WI38 (cell line): ENCODE measurements around the gene MPST.
"Not testable (repeated sequence)": the region's sequence is repeated elsewhere in the genome, so short reads cannot be mapped to it uniquely, and the experiment has no call there.

Experiments used
- H3K4me3 ChIP-seq: 2 replicates; pipeline ENCODE4 v1.5.1; 2011; ENCODE audit warnings: low read depth, mild to moderate bottlenecking, control low read depth, low read length
- TF ChIP-seq, protein P1 (sequence below): IDR thresholded peaks from 2 replicates; pipeline ENCODE4 v1.5.1; 2012; ENCODE audit warnings: low read depth, mild to moderate bottlenecking, control low read depth, low read length

MPST gene

DNA sequence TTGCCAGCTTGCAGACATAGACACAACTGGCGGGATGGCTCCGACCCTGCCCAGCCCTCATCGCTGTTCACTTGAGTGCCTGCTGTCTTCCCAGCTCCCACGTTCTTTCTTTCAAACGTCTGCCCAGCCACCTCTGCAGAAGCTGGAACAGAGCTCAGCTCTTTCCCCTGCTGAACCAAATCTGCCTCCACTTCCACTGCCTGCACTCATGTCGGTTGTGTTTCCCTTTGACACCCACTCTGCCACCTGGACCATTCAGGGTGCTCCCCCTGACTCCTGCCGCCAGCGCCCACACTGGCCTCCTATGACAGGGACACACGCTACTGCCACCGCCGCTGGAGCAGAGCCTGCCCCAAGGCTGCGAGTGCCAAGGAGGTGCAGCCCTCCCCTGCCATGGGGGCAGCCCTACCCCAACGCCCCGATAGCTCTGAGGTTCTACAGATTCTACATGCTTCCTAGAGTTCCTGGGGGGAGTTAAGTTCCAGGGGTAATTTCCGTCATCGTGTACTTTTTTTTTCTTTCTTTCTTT, 38.2 kb upstream of the MPST start:
- TF ChIP-seq, protein P1, sequence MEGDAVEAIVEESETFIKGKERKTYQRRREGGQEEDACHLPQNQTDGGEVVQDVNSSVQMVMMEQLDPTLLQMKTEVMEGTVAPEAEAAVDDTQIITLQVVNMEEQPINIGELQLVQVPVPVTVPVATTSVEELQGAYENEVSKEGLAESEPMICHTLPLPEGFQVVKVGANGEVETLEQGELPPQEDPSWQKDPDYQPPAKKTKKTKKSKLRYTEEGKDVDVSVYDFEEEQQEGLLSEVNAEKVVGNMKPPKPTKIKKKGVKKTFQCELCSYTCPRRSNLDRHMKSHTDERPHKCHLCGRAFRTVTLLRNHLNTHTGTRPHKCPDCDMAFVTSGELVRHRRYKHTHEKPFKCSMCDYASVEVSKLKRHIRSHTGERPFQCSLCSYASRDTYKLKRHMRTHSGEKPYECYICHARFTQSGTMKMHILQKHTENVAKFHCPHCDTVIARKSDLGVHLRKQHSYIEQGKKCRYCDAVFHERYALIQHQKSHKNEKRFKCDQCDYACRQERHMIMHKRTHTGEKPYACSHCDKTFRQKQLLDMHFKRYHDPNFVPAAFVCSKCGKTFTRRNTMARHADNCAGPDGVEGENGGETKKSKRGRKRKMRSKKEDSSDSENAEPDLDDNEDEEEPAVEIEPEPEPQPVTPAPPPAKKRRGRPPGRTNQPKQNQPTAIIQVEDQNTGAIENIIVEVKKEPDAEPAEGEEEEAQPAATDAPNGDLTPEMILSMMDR: no peak
- H3K4me3 ChIP-seq: no peak overlapping the region

DNA sequence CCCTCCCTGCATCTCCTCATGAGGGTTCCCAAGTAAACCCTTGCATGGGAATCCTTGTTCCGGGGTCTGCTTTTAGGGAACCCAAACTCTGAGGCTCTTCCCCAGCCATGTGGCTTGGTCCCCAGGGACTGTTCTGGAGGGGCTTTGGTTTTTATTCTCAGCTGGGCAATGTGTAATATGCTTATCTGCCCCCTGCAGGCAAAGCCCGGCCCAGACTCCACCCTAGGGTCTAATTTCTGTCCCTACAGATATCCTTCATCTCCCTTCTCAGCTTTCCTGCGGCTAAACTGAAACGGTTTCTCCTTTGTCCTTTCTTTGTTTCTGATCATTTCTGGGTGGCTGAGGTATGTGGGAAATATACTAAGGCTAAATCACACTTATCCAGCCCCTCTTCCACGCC, 37.4 kb upstream of the MPST start:
- TF ChIP-seq, protein P1: no peak; the same call in 1 of the 2 replicates
- no peak overlapping the region for H3K4me3 ChIP-seq

DNA sequence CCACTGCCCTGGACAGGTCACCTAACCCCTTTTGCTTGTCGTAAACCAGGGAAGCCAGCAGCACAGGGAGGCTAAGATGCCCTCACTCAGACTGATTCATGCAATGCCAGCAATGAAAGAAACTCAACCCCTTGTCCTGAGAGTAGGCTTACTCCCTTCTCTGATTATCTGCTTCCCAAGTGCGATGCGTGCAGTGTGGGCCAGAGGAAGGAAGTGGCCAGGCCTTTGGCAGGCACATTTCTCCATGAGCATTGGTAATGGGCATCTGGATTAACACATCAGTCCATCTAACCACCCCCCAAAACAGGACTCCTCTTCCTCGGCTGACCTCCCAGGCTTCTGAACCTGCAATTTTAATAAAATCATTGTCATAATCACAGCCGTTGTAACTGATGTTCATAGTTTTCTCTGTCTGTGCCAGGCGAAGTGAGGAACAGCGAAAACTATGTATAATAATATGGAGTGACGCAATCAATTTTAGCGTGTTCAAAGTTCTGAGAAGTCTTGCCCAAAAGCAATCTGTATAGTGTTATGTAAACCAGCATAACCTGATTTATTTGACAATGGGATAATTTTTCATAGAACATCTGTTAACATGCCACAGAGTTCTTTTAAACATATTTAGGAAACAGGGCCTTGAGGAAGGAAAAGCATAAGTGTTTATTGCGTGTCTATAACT, 34.2 kb upstream of the MPST start:
- H3K4me3 ChIP-seq: no peak overlapping the region
- TF ChIP-seq, protein P1: no peak

DNA sequence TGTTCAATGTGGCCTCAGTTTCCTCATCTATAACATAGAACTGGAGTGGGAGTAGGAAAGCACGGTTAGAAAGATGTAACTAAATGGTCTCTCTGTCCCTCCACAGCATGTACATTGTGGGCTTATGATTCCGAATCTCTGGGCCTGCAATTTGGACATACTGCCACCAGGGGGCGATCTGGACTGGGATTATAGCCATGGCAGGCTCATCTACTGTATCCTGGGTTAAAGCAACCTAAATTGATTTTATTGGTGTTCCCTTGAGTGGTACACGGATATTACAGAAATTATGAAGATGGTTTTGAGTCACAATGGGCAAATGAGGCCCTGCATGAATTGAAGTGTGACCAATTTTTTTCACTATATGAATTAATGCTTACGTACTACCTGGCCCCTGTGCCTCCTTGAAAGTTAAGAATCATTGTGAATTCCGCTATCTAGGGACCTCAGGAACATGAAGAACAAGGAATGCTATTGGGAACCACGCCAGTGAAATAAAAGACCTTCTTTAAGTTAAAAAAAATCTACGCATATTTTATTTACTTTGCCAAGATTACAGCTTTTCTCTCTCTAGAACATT, 33.2 kb upstream of the MPST start:
- TF ChIP-seq, protein P1: peak; percentile 69
- H3K4me3 ChIP-seq: no peak overlapping the region

DNA sequence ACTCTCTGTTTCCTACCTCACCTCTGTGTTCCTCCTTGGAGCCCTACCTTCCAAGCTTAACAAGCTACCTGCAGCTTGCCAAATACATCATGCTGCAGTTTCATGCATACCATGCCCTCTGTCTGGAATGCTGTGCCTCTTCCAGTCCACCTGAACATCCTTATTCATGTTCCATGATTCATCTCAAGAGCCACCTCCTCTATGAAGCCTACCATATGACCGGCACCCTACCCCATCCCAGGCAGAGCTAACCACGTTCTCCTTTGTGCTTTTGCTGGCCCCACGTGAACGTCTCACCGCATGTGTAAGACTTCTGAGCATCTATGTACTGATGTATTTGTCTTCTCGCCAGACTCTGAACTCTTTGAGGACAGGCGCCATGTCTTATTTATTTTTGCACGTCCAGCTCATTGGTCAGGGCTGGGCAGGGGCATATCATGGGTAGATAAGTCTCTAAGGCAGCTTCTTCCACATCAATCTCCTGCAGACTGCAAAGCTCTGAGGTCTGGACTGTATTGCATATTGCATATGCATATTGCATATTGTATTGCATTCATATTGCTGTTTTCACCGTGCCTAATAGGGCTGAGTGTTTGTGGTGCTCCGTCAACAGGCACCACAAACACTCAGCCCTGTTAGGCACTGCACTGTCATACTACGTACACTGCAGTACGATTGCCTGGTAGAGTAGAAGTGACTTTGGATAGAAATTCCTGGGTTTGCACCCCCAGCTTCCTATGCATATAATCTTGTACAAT, 31.3 kb upstream of the MPST start:
- TF ChIP-seq, protein P1: no peak
- H3K4me3 ChIP-seq: no peak overlapping the region

DNA sequence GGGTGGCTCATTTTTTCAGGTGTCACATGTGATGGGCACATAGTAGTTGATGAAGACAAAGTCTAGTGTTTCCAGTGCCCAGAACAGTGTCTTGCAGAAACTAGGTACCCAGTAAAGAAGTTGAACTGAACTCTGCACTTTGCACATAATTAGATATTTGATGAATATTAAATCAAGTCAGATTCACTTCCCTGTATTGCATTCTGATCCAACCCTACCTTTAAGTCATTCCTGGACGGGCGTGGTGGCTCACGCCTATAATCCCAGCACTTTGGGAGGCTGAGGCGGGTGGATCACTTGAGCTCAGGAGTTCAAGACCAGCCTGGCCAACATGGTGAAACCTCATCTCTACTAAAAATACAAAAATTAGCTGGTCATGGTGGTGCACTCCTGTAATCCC, 30.5 kb upstream of the MPST start:
- H3K4me3 ChIP-seq: not testable (repeated sequence)

DNA sequence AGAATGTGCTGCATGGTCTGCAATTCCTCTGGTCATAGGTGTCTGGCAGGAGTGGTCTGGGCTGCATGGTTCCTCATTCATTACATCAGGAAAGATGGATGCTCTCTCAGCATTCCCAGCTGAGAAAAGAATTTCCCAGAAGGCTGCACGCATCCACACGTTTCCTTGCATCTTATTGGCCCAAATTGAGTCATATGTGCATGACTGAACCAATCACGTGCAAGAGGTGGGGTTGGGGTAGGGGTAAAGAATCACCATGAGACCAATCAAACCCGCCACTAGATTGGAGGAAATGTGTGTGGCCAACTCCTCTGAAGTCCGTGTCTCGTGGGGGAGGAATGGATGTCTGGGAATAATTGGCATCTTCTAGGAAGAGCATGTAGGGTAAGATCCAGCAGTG, 29.1 kb upstream of the MPST start:
- TF ChIP-seq, protein P1: no peak
- no peak overlapping the region for H3K4me3 ChIP-seq
